HG03575 (cell line): ENCODE results near the gene ROCK2.
A peak's percentile ranks its signal among the peaks of the same experiment; 100 is the strongest.
"Not testable (repeated sequence)": the region's sequence is repeated elsewhere in the genome, so short reads cannot be mapped to it uniquely, and the experiment has no call there.

Experiments
- ATAC-seq: cut with Tn5 transposase; IDR thresholded peaks from one replicate; pipeline ENCODE4 v1.9.1; 2021; ENCODE audit not compliant: unreplicated experiment, insufficient number of reproducible peaks, low FRiP score; ENCODE audit errors: extremely low read depth

ROCK2 gene

GRCh38 chr2:11169333-11169732, 175.1 kb downstream of the ROCK2 start:
- ATAC-seq: no peak

GRCh38 chr2:11168488-11168887, 175.9 kb downstream of the ROCK2 start:
- no peak for ATAC-seq

- no peak for ATAC-seq
Measured at GRCh38 chr2:11166476-11166875, 178.0 kb downstream of the ROCK2 start.

- ATAC-seq: not testable (repeated sequence)
Measured at GRCh38 chr2:11165046-11165445, 179.4 kb downstream of the ROCK2 start.

- no peak for ATAC-seq
Measured at GRCh38 chr2:11163439-11164317, 180.8 kb downstream of the ROCK2 start.

GRCh38 chr2:11161747-11162146, 182.7 kb downstream of the ROCK2 start:
- ATAC-seq: no peak

GRCh38 chr2:11160731-11161455, 183.5 kb downstream of the ROCK2 start:
- ATAC-seq: peak; percentile 64

GRCh38 chr2:11160256-11160655, 184.2 kb downstream of the ROCK2 start:
- no peak for ATAC-seq

GRCh38 chr2:11159574-11160170, 184.8 kb downstream of the ROCK2 start:
- no peak for ATAC-seq

- ATAC-seq: no peak
Measured at GRCh38 chr2:11158916-11159573, 185.4 kb downstream of the ROCK2 start.

- ATAC-seq: no peak
Measured at GRCh38 chr2:11157731-11158130, 186.7 kb downstream of the ROCK2 start.

- no peak for ATAC-seq
Measured at GRCh38 chr2:11157296-11157695, 187.1 kb downstream of the ROCK2 start.

- ATAC-seq: no peak
Measured at GRCh38 chr2:11156396-11157075, 187.9 kb downstream of the ROCK2 start.

- ATAC-seq: peak; percentile 41
Measured at GRCh38 chr2:11155381-11156035, 188.9 kb downstream of the ROCK2 start, which contains the start of gene SLC66A3. SLC66A3 (plus strand) TSS chr2:11155467; CDS start chr2:11155547, 80 bp downstream.

- peak; percentile 13 for ATAC-seq
Measured at GRCh38 chr2:11154923-11155380, 189.5 kb downstream of the ROCK2 start.

GRCh38 chr2:11154016-11154922, 190.2 kb downstream of the ROCK2 start:
- no peak for ATAC-seq

- no peak for ATAC-seq
Measured at GRCh38 chr2:11152591-11152990, 191.8 kb downstream of the ROCK2 start.
